Neural progenitor cell (in vitro differentiated cells): Measurements from ENCODE around the gene DBH. TPM values are rescaled to one million over a fixed set of nuclear protein-coding genes. Genes with fewer than 3 reads are reported as not detected.

Experiments
- DNase-seq: peaks from one replicate; pipeline ENCODE4 v3.0.0-alpha.2; 2016; ENCODE audit warnings: low spot score
- H2AFZ ChIP-seq: fragments of 200-600 bp; sonication (generic); replicated peaks from 2 replicates; pipeline ENCODE4 v1.6.1; 2016; ENCODE audit warnings: antibody characterized with exemption
- H3F3A ChIP-seq: fragments of 200-600 bp; sonication (generic); 2 replicates; pipeline ENCODE4 v1.6.1; 2016; ENCODE audit warnings: antibody characterized with exemption, low read depth
- H3K27ac ChIP-seq: fragments of 200-600 bp; sonication (generic); 2 replicates; pipeline ENCODE4 v1.5.1; 2016; ENCODE audit warnings: mild to moderate bottlenecking
- H3K27me3 ChIP-seq: fragments of 200-600 bp; sonication (generic); 2 replicates; pipeline ENCODE4 v1.6.1; 2016; ENCODE audit warnings: mild to moderate bottlenecking, moderate library complexity
- H3K36me3 ChIP-seq: fragments of 200-600 bp; sonication (generic); 2 replicates; pipeline ENCODE4 v1.5.1; 2016
- H3K4me1 ChIP-seq: fragments of 200-600 bp; sonication (generic); 2 replicates; pipeline ENCODE4 v1.6.1; 2016; ENCODE audit warnings: mixed run types
- H3K4me2 ChIP-seq: fragments of 200-600 bp; sonication (generic); 2 replicates; pipeline ENCODE4 v1.6.1; 2016
- H3K4me3 ChIP-seq: fragments of 200-600 bp; sonication (generic); 2 replicates; pipeline ENCODE4 v1.5.1; 2016
- H3K79me2 ChIP-seq: fragments of 200-600 bp; sonication (generic); 2 replicates; pipeline ENCODE4 v1.6.1; 2016; ENCODE audit warnings: low read depth
- H3K9ac ChIP-seq: fragments of 200-600 bp; sonication (generic); 2 replicates; pipeline ENCODE4 v1.6.1; 2016
- H3K9me3 ChIP-seq: fragments of 200-600 bp; sonication (generic); 2 replicates; pipeline ENCODE4 v1.5.1; 2016; ENCODE audit warnings: low read depth
- H4K20me1 ChIP-seq: fragments of 200-600 bp; sonication (generic); 2 replicates; pipeline ENCODE4 v1.6.1; 2016; ENCODE audit warnings: low read depth
- H3K27ac Mint-ChIP-seq: 3 replicates; pipeline ENCODE4 v1.8.0; 2021; ENCODE audit warnings: mixed read lengths
- H3K27me3 Mint-ChIP-seq: 2 replicates; pipeline ENCODE4 v1.8.0; 2022; ENCODE audit warnings: low read depth, mild to moderate bottlenecking, inconsistent platforms, moderate library complexity, mixed read lengths; ENCODE audit not compliant: insufficient read depth
- H3K36me3 Mint-ChIP-seq: 3 replicates; pipeline ENCODE4 v1.8.0; 2021; ENCODE audit warnings: mixed read lengths
- H3K4me1 Mint-ChIP-seq: 3 replicates; pipeline ENCODE4 v1.8.0; 2021; ENCODE audit warnings: mixed read lengths
- H3K4me3 Mint-ChIP-seq: 3 replicates; pipeline ENCODE4 v1.8.0; 2021; ENCODE audit warnings: mild to moderate bottlenecking, moderate library complexity, mixed read lengths
- H3K9me3 Mint-ChIP-seq: 3 replicates; pipeline ENCODE4 v1.8.0; 2020; ENCODE audit warnings: mixed read lengths
- CTCF ChIP-seq: fragments of 200-600 bp; sonication (generic); IDR thresholded peaks from 2 replicates; pipeline ENCODE4 v1.5.1; 2017; ENCODE audit warnings: antibody characterized with exemption, mild to moderate bottlenecking
- EZH2 ChIP-seq: fragments of 200-600 bp; sonication (generic); IDR thresholded peaks from 2 replicates; pipeline ENCODE4 v1.6.1; 2017; ENCODE audit warnings: antibody characterized with exemption, mild to moderate bottlenecking, moderate library complexity
- EZH2phosphoT487 ChIP-seq: fragments of 200-600 bp; sonication (generic); IDR thresholded peaks from 2 replicates; pipeline ENCODE4 v1.6.1; 2017; ENCODE audit warnings: antibody characterized with exemption
- total RNA-seq: library from RNA; depleted of rRNA; stranded (reverse); fragments of >200 nt; gene quantifications from 2 replicates; pipeline ENCODE4 v1.2.3, GENCODE V29; 2015; ENCODE audit warnings: low replicate concordance

DBH gene
- total RNA-seq, 1 donor from 2014 or later, result not detected

DNA sequence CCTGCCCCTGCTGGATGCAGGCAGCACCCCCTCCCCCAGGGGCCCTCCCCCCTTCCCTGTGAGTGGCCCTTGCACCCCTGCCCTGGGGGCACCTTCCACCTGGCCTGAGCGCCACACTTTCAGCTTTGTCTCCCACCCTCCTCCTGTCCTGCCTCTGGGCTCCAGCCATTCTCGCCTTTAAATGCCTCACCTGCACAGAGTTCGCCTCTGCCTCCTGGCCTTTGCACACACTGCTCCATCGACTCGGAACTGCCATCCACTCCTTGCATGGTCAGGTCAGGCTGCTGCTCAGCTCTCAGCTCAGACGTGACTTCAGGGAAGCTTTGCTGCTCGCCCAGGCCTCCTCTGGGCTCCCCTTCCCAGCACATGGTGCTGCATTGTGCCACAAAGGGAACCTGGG lies 37.2 kb upstream of the DBH start:
- DNase-seq, result no peak
- no peaks in the 10 kb centered on the region for H3K4me1 ChIP-seq
- no peaks in the 10 kb centered on the region for H3F3A ChIP-seq
- no peak for TF ChIP-seq CTCF
- TF ChIP-seq EZH2, result no peak
- no peak for TF ChIP-seq EZH2phosphoT487
- no peaks in the 10 kb centered on the region for H3K9me3 ChIP-seq
- Mint-ChIP-seq H3K4me3 (no peak overlapping the region), H3K9me3 (peaks cover 22% of the 10 kb centered on the region), H3K27ac (no peak overlapping the region), H3K27me3 (peaks cover 15% of the 10 kb centered on the region), H3K4me1 (peaks cover 3% of the 10 kb centered on the region), H3K36me3 (no peaks in the 10 kb centered on the region)
- H3K9ac ChIP-seq, result no peak overlapping the region
- H2AFZ ChIP-seq, result no peak overlapping the region
- H3K27ac ChIP-seq, result no peak overlapping the region
- no peaks in the 10 kb centered on the region for H3K79me2 ChIP-seq
- H3K36me3 ChIP-seq, result no peaks in the 10 kb centered on the region
- no peaks in the 10 kb centered on the region for H4K20me1 ChIP-seq
- no peaks in the 10 kb centered on the region for H3K27me3 ChIP-seq
- no peak overlapping the region for H3K4me2 ChIP-seq
- no peak overlapping the region for H3K4me3 ChIP-seq

- H3K9ac ChIP-seq, result no peak overlapping the region
- Mint-ChIP-seq H3K4me1 (peaks cover 8% of the 10 kb centered on the region), H3K27ac (no peak overlapping the region), H3K4me3 (no peak overlapping the region), H3K27me3 (peaks cover 16% of the 10 kb centered on the region), H3K9me3 (peaks cover 22% of the 10 kb centered on the region), H3K36me3 (no peaks in the 10 kb centered on the region)
- no peak overlapping the region for H3K4me2 ChIP-seq
- H3K4me3 ChIP-seq, result no peak overlapping the region
- no peak overlapping the region for H3K27ac ChIP-seq
- DNase-seq, result no peak
- no peak overlapping the region for H2AFZ ChIP-seq
- no peaks in the 10 kb centered on the region for H3K9me3 ChIP-seq
- no peaks in the 10 kb centered on the region for H3K36me3 ChIP-seq
- no peaks in the 10 kb centered on the region for H3F3A ChIP-seq
- no peaks in the 10 kb centered on the region for H3K79me2 ChIP-seq
- H3K27me3 ChIP-seq, result no peaks in the 10 kb centered on the region
- no peak for TF ChIP-seq EZH2
- TF ChIP-seq EZH2phosphoT487, result no peak
- TF ChIP-seq CTCF, result no peak
- H4K20me1 ChIP-seq, result no peaks in the 10 kb centered on the region
- H3K4me1 ChIP-seq, result no peaks in the 10 kb centered on the region
Measured at GRCh38 chr9:133599470-133600173, 36.5 kb upstream of the DBH start.

DNA sequence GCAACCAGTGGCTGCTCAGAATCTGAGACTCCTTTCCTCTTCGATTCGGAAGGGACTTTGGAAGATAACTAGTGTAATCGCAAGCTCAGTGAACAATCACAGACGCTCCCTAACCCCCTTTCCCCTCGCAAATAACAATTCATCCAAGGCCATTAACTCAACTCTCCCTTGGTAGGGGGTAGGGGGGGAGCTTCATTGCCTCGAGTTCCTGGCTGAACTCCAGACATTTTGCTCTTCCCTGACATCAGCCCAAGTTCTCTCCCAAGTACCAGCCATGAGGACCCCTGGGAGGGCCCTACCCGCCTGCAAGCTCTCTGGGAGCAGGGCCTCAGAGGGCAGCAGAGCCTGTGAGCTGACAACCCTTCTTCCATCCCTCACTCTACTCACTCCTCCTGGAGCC lies 35.4 kb upstream of the DBH start:
- Histone ChIP-seq H3K4me1 (no peaks in the 10 kb centered on the region), H3K9ac (no peak overlapping the region), H3K27ac (no peak overlapping the region), H4K20me1 (no peaks in the 10 kb centered on the region), H3K79me2 (no peaks in the 10 kb centered on the region), H2AFZ (no peak overlapping the region), H3K27me3 (peaks cover 1% of the 10 kb centered on the region), H3K4me3 (no peak overlapping the region), H3K36me3 (no peaks in the 10 kb centered on the region), H3K9me3 (no peaks in the 10 kb centered on the region), H3K4me2 (no peak overlapping the region), H3F3A (no peaks in the 10 kb centered on the region)
- Mint-ChIP-seq H3K4me1 (peaks cover 9% of the 10 kb centered on the region), H3K9me3 (peaks cover 20% of the 10 kb centered on the region), H3K27me3 (peaks cover 15% of the 10 kb centered on the region), H3K36me3 (no peaks in the 10 kb centered on the region), H3K27ac (no peak overlapping the region), H3K4me3 (no peak overlapping the region)
- DNase-seq, result no peak
- no peak for TF ChIP-seq CTCF
- no peak for TF ChIP-seq EZH2phosphoT487
- TF ChIP-seq EZH2, result no peak
